H1 (cell line): ENCODE measurements around the gene SHMT2. TPM values are rescaled to one million over a fixed set of nuclear protein-coding genes. Genes with fewer than 3 reads are reported as not detected.

Experiments used
- BRCA1 ChIP-seq: IDR thresholded peaks from 2 replicates; pipeline ENCODE4 v1.6.1; 2012; ENCODE audit warnings: low read depth, low read length, improper control_type of control experiment
- CBX5 ChIP-seq: fragments of 300-800, 300-1000 bp; sonication (generic); IDR thresholded peaks from 2 replicates; pipeline ENCODE4 v1.7.1; 2016; ENCODE audit warnings: antibody characterized with exemption, low read length, low read depth
- GABPA ChIP-seq: IDR thresholded peaks from 2 replicates; pipeline ENCODE4 v1.6.1; 2011; ENCODE audit warnings: mild to moderate bottlenecking, low read length, moderate library complexity, borderline replicate concordance; ENCODE audit not compliant: insufficient read depth
- KDM1A ChIP-seq: fragments of 200-600, 300-600 bp; sonication (generic); IDR thresholded peaks from 2 replicates; pipeline ENCODE4 v1.7.1; 2016; ENCODE audit warnings: mild to moderate bottlenecking, low read length, borderline replicate concordance
- POU5F1 ChIP-seq: IDR thresholded peaks from 2 replicates; pipeline ENCODE4 v1.6.1; 2011; ENCODE audit warnings: low read depth, mild to moderate bottlenecking, low read length, moderate library complexity
- RXRA ChIP-seq: IDR thresholded peaks from 2 replicates; pipeline ENCODE4 v1.6.1; 2011; ENCODE audit warnings: low read depth, mild to moderate bottlenecking, low read length, moderate library complexity; ENCODE audit not compliant: insufficient read depth
- SIN3A ChIP-seq, 2 experiments: IDR thresholded peaks in 1 of 2; conservative IDR thresholded peaks in 1 of 2; 2 replicates each; pipeline ENCODE4 v1.6.1; 2011 to 2012; ENCODE audit warnings: low read length in 2 of 2, improper control_type of control experiment in 1 of 2, low read depth in 1 of 2, mild to moderate bottlenecking in 1 of 2
- SUZ12 ChIP-seq: fragments of 200-600 bp; sonication (generic); IDR thresholded peaks from 2 replicates; pipeline ENCODE4 v1.6.1; 2012; ENCODE audit warnings: mild to moderate bottlenecking, inconsistent platforms, low read length, moderate library complexity, mixed read lengths
- polyA plus RNA-seq, 7 experiments: library from polyadenylated mRNA; depleted of rRNA in 3 of 7; stranded (reverse) in 5 of 7; unstranded in 2 of 7; fragments of >200 nt in 5 of 7; fragments of 200-250 nt in 2 of 7; gene quantifications; 1 replicate in 5 of 7; 2 replicates in 1 of 7; 4 replicates in 1 of 7; pipeline versions ENCODE4 v1.2.1 to v1.2.3, GENCODE V29; 2011 to 2013; ENCODE audit warnings: missing spikeins in 2 of 7, mixed read lengths in 2 of 7
- total RNA-seq: library from RNA; stranded (reverse); fragmentation: NEBNext Ultra II Directional; extraction: Animal tissue kit (Norgen Biotek cat#: 25700); gene quantifications from 2 replicates; pipeline ENCODE4 v1.2.1, GENCODE V29; 2021
- TF ChIP-seq, protein P1 (sequence below): fragments of 300-600 bp; sonication (generic); IDR thresholded peaks from 2 replicates; pipeline ENCODE4 v1.7.1; 2012; ENCODE audit warnings: low read length, moderate library complexity, mild to moderate bottlenecking, inconsistent platforms; ENCODE audit not compliant: insufficient replicate concordance

Gene SHMT2
- total and polyA plus RNA-seq, 2 of the 8 experiments (the other 6 are each of a cell fraction or from before 2014, with no cell fraction given), result 274 to 520 TPM

DNA sequence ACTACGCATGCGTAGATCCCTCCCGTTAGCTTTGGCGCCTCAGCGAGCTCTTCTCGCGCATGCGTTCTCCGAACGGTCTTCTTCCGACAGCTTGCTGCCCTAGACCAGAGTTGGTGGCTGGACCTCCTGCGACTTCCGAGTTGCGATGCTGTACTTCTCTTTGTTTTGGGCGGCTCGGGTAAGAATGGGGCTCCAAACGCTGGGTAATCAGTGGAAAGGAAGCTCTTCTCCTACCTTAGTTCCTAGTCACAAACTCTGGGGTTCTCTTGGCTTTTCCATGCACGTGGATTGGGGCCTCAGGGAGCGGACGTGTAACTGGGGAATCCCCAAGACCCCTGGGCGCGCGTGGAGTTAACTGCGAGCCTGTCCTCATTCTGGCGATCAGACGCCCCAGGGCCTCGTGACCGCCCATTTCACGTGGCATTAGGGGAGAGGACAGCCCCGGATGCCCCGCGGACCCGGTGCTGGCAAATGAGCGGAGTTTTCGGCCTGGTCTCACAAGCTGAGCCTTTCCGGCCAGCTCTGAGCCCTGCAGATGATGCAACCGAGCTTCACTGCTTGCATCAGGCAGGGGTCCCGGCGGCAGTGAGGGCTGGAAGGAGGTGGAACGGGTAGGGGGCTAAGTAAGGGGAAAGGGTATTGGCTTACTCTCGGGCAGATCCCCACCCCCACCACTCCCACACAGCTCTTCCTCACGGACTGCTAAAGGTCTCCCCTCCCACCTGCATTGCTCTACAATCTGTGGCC is at the start of gene SHMT2 (continued):
- TF ChIP-seq, protein P1, sequence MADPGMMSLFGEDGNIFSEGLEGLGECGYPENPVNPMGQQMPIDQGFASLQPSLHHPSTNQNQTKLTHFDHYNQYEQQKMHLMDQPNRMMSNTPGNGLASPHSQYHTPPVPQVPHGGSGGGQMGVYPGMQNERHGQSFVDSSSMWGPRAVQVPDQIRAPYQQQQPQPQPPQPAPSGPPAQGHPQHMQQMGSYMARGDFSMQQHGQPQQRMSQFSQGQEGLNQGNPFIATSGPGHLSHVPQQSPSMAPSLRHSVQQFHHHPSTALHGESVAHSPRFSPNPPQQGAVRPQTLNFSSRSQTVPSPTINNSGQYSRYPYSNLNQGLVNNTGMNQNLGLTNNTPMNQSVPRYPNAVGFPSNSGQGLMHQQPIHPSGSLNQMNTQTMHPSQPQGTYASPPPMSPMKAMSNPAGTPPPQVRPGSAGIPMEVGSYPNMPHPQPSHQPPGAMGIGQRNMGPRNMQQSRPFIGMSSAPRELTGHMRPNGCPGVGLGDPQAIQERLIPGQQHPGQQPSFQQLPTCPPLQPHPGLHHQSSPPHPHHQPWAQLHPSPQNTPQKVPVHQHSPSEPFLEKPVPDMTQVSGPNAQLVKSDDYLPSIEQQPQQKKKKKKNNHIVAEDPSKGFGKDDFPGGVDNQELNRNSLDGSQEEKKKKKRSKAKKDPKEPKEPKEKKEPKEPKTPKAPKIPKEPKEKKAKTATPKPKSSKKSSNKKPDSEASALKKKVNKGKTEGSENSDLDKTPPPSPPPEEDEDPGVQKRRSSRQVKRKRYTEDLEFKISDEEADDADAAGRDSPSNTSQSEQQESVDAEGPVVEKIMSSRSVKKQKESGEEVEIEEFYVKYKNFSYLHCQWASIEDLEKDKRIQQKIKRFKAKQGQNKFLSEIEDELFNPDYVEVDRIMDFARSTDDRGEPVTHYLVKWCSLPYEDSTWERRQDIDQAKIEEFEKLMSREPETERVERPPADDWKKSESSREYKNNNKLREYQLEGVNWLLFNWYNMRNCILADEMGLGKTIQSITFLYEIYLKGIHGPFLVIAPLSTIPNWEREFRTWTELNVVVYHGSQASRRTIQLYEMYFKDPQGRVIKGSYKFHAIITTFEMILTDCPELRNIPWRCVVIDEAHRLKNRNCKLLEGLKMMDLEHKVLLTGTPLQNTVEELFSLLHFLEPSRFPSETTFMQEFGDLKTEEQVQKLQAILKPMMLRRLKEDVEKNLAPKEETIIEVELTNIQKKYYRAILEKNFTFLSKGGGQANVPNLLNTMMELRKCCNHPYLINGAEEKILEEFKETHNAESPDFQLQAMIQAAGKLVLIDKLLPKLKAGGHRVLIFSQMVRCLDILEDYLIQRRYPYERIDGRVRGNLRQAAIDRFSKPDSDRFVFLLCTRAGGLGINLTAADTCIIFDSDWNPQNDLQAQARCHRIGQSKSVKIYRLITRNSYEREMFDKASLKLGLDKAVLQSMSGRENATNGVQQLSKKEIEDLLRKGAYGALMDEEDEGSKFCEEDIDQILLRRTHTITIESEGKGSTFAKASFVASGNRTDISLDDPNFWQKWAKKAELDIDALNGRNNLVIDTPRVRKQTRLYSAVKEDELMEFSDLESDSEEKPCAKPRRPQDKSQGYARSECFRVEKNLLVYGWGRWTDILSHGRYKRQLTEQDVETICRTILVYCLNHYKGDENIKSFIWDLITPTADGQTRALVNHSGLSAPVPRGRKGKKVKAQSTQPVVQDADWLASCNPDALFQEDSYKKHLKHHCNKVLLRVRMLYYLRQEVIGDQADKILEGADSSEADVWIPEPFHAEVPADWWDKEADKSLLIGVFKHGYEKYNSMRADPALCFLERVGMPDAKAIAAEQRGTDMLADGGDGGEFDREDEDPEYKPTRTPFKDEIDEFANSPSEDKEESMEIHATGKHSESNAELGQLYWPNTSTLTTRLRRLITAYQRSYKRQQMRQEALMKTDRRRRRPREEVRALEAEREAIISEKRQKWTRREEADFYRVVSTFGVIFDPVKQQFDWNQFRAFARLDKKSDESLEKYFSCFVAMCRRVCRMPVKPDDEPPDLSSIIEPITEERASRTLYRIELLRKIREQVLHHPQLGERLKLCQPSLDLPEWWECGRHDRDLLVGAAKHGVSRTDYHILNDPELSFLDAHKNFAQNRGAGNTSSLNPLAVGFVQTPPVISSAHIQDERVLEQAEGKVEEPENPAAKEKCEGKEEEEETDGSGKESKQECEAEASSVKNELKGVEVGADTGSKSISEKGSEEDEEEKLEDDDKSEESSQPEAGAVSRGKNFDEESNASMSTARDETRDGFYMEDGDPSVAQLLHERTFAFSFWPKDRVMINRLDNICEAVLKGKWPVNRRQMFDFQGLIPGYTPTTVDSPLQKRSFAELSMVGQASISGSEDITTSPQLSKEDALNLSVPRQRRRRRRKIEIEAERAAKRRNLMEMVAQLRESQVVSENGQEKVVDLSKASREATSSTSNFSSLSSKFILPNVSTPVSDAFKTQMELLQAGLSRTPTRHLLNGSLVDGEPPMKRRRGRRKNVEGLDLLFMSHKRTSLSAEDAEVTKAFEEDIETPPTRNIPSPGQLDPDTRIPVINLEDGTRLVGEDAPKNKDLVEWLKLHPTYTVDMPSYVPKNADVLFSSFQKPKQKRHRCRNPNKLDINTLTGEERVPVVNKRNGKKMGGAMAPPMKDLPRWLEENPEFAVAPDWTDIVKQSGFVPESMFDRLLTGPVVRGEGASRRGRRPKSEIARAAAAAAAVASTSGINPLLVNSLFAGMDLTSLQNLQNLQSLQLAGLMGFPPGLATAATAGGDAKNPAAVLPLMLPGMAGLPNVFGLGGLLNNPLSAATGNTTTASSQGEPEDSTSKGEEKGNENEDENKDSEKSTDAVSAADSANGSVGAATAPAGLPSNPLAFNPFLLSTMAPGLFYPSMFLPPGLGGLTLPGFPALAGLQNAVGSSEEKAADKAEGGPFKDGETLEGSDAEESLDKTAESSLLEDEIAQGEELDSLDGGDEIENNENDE, result no peak
- TF ChIP-seq RXRA, result no peak
- TF ChIP-seq POU5F1, result no peak
- TF ChIP-seq GABPA, result no peak
- no peak for TF ChIP-seq CBX5
- TF ChIP-seq BRCA1, result no peak
- TF ChIP-seq KDM1A, result no peak
- TF ChIP-seq SIN3A (conservative IDR thresholded peaks at IDR 0.05 in 1 of 2, IDR thresholded peaks at IDR 0.05 in 1 of 2; ENCODE audit: low read depth in 1 of 2, low read length in 2 of 2), result peak; percentile 18 to 19; a peak in 2 of 4 replicates
- TF ChIP-seq SUZ12, result no peak
